IMR-90 (cell line): ENCODE measurements around the gene CMIP. TPM values are rescaled to one million over a fixed set of nuclear protein-coding genes. Genes with fewer than 3 reads are reported as not detected.

Experiments used
- ATAC-seq: fragments of 200-7000 bp; cut with Tn5 transposase; 2 replicates; pipeline ENCODE4 v1.9.1; 2020; ENCODE audit warnings: low read depth, mild to moderate bottlenecking, moderate library complexity
- BruUV-seq: library from RNA; stranded (reverse); fragments of 400-500 nt; replicated peaks from 2 replicates; lab custom pipeline; 2021; lab: Mats Ljungman, UMichigan
- CTCF ChIA-PET: fragments of 300-600 bp; formaldehyde crosslinking; extraction: SDS; loops from one replicate; lab custom pipeline; 2021; ENCODE audit warnings: antibody characterized with exemption; lab: Yijun Ruan, JAX
- POLR2A ChIA-PET: fragments of 300-600 bp; sonication (Branson Sonifier 250); formaldehyde crosslinking; loops from one replicate; lab custom pipeline; 2022; ENCODE audit warnings: antibody characterized with exemption; ENCODE audit not compliant: unreplicated experiment; lab: Charles Lee
- DNase-seq: peaks from one replicate; pipeline ENCODE4 v3.0.0; 2013
- H2AFZ ChIP-seq: replicated peaks from 2 replicates; pipeline ENCODE3; 2013; ENCODE audit warnings: low read length, mild to moderate bottlenecking; ENCODE audit not compliant: poor library complexity
- H2AK5ac ChIP-seq: 2 replicates; pipeline ENCODE4 v1.6.1; 2013; ENCODE audit warnings: low read depth, low read length, inconsistent platforms
- H2AK9ac ChIP-seq: replicated peaks from 2 replicates; pipeline ENCODE3; 2013; ENCODE audit warnings: mild to moderate bottlenecking, low read depth, low read length, moderate library complexity; ENCODE audit not compliant: poor library complexity
- H2BK120ac ChIP-seq: 2 replicates; pipeline ENCODE4 v1.6.1; 2013; ENCODE audit warnings: low read depth, low read length, inconsistent platforms
- H2BK15ac ChIP-seq: 3 replicates; pipeline ENCODE4 v1.6.1; 2013; ENCODE audit warnings: low read depth, low read length, inconsistent platforms
- H2BK20ac ChIP-seq: 2 replicates; pipeline ENCODE4 v1.6.1; 2013; ENCODE audit warnings: low read depth, mild to moderate bottlenecking, inconsistent platforms, low read length, moderate library complexity
- H2BK5ac ChIP-seq: 2 replicates; pipeline ENCODE4 v1.6.1; 2013; ENCODE audit warnings: mild to moderate bottlenecking, low read depth, low read length, inconsistent platforms; ENCODE audit not compliant: poor library complexity, severe bottlenecking
- H3K14ac ChIP-seq: replicated peaks from 2 replicates; pipeline ENCODE4 v1.6.1; 2013; ENCODE audit warnings: low read depth, low read length, inconsistent platforms
- H3K18ac ChIP-seq: 2 replicates; pipeline ENCODE4 v1.6.1; 2013; ENCODE audit warnings: low read depth, low read length, control low read depth
- H3K23ac ChIP-seq: 2 replicates; pipeline ENCODE4 v1.6.1; 2013; ENCODE audit warnings: low read depth, low read length, inconsistent platforms
- H3K27ac ChIP-seq: 2 replicates; pipeline ENCODE4 v1.5.1; 2013; ENCODE audit warnings: mild to moderate bottlenecking, control low read depth, low read length; ENCODE audit not compliant: insufficient read depth
- H3K27me3 ChIP-seq: 2 replicates; pipeline ENCODE4 v1.6.1; 2013; ENCODE audit warnings: low read length; ENCODE audit not compliant: control insufficient read depth, insufficient read depth
- H3K36me3 ChIP-seq: 2 replicates; pipeline ENCODE4 v1.6.1; 2013; ENCODE audit warnings: low read length, mixed read lengths; ENCODE audit not compliant: control insufficient read depth, insufficient read depth
- H3K4ac ChIP-seq: 2 replicates; pipeline ENCODE4 v1.6.1; 2013; ENCODE audit warnings: low read depth, low read length, inconsistent platforms
- H3K4me1 ChIP-seq: 2 replicates; pipeline ENCODE4 v1.6.1; 2013; ENCODE audit warnings: low read length, mixed read lengths; ENCODE audit not compliant: control insufficient read depth, insufficient read depth
- H3K4me2 ChIP-seq: 2 replicates; pipeline ENCODE4 v1.6.1; 2013; ENCODE audit warnings: low read depth, mild to moderate bottlenecking, control low read depth, low read length, moderate library complexity
- H3K4me3 ChIP-seq: 2 replicates; pipeline ENCODE4 v1.5.1; 2013; ENCODE audit warnings: low read depth, mild to moderate bottlenecking, control low read depth, low read length, moderate library complexity; ENCODE audit not compliant: insufficient read depth
- H3K56ac ChIP-seq: 2 replicates; pipeline ENCODE4 v1.6.1; 2013; ENCODE audit warnings: low read length, inconsistent platforms; ENCODE audit not compliant: insufficient read depth; ENCODE audit errors: extremely low read depth
- H3K79me1 ChIP-seq, 2 experiments: 2 replicates each; pipeline ENCODE4 v1.6.1; 2013; ENCODE audit warnings: low read length in 2 of 2, inconsistent platforms in 1 of 2, low read depth in 1 of 2
- H3K9ac ChIP-seq: 2 replicates; pipeline ENCODE4 v1.6.1; 2013; ENCODE audit warnings: low read depth, low read length, control low read depth
- H3K9me1 ChIP-seq: 2 replicates; pipeline ENCODE4 v1.6.1; 2013; ENCODE audit warnings: low read length, inconsistent platforms; ENCODE audit not compliant: insufficient read depth
- H3K9me3 ChIP-seq: 2 replicates; pipeline ENCODE4 v1.6.1; 2013; ENCODE audit warnings: low read length; ENCODE audit not compliant: control insufficient read depth, insufficient read depth
- H4K20me1 ChIP-seq: 2 replicates; pipeline ENCODE4 v1.6.1; 2013; ENCODE audit warnings: low read length, inconsistent platforms; ENCODE audit not compliant: insufficient read depth
- H4K5ac ChIP-seq: 2 replicates; pipeline ENCODE4 v1.6.1; 2013; ENCODE audit warnings: mild to moderate bottlenecking, low read depth, low read length, control low read depth
- H4K8ac ChIP-seq, 2 experiments: 2 replicates each; pipeline ENCODE4 v1.6.1; 2013; ENCODE audit warnings: low read depth in 2 of 2, low read length in 2 of 2, control low read depth in 1 of 2, inconsistent platforms in 1 of 2
- H4K91ac ChIP-seq: 2 replicates; pipeline ENCODE4 v1.6.1; 2013; ENCODE audit warnings: low read depth, low read length, inconsistent platforms; ENCODE audit not compliant: insufficient read depth
- BHLHE40 ChIP-seq: fragments of 150-350 bp; IDR thresholded peaks from 2 replicates; pipeline ENCODE4 v1.6.1; 2016; ENCODE audit warnings: mild to moderate bottlenecking, low read depth, low read length
- FOS ChIP-seq: fragments of 150-350 bp; IDR thresholded peaks from 2 replicates; pipeline ENCODE4 v1.6.1; 2016; ENCODE audit warnings: low read depth, low read length
- MAFK ChIP-seq: IDR thresholded peaks from 2 replicates; pipeline ENCODE4 v1.6.1; 2012; ENCODE audit warnings: low read depth, low read length, improper control_type of control experiment
- MAZ ChIP-seq: IDR thresholded peaks from 2 replicates; pipeline ENCODE4 v1.6.1; 2012; ENCODE audit warnings: low read depth, mild to moderate bottlenecking, low read length, improper control_type of control experiment, moderate library complexity, borderline replicate concordance
- MXI1 ChIP-seq: IDR thresholded peaks from 2 replicates; pipeline ENCODE4 v1.6.1; 2012; ENCODE audit warnings: low read depth, mild to moderate bottlenecking, low read length, moderate library complexity, borderline replicate concordance
- NFE2L2 ChIP-seq: fragments of 150-350 bp; IDR thresholded peaks from 2 replicates; pipeline ENCODE4 v1.6.1; 2016; ENCODE audit warnings: low read depth, mild to moderate bottlenecking, low read length
- POLR2A ChIP-seq: IDR thresholded peaks from 2 replicates; pipeline ENCODE4 v1.6.1; 2012; ENCODE audit warnings: mild to moderate bottlenecking, low read depth, low read length
- RCOR1 ChIP-seq: IDR thresholded peaks from 2 replicates; pipeline ENCODE4 v1.6.1; 2012; ENCODE audit warnings: mild to moderate bottlenecking, low read length, improper control_type of control experiment; ENCODE audit not compliant: insufficient replicate concordance
- RFX5 ChIP-seq: IDR thresholded peaks from 2 replicates; pipeline ENCODE4 v1.8.0; 2012; ENCODE audit warnings: low read depth, mild to moderate bottlenecking, low read length, moderate library complexity
- SMC3 ChIP-seq: fragments of 150-350 bp; IDR thresholded peaks from 2 replicates; pipeline ENCODE4 v1.6.1; 2016; ENCODE audit warnings: low read depth, mild to moderate bottlenecking, antibody characterized with exemption, low read length, moderate library complexity
- WGBS, 2 experiments: methylation state at CpG; one replicate each; pipeline versions ENCODE4 v1.1.5 to v1.1.7; 2013; ENCODE audit warnings: missing lambda C conversion rate in 2 of 2; ENCODE audit not compliant: insufficient read length in 1 of 2; ENCODE audit errors: extremely low coverage in 2 of 2; 5-methylcytosine and 5-hydroxymethylcytosine counted together
- dilution Hi-C: fragments of 300-500 bp; cut with HindIII; formaldehyde crosslinking; loops from one replicate; pipeline ENCODE4 v1.14.3; 2018; ENCODE audit warnings: low sequenced_read_pairs; ENCODE audit not compliant: unreplicated experiment
- in situ Hi-C: fragments of 300-500 bp; cut with MboI; formaldehyde crosslinking; loops from 3 replicates; pipeline ENCODE4 v1.14.3; 2019; ENCODE audit warnings: low sequenced_read_pairs, inconsistent platforms, mixed read lengths
- intact Hi-C: fragments of 100-400 bp; cut with micrococcal nuclease; formaldehyde crosslinking; loops from 2 replicates; pipeline ENCODE4 v1.10.0; 2022
- polyA plus RNA-seq, 3 experiments: library from polyadenylated mRNA; depleted of rRNA; stranded (reverse); fragments of >200 nt; gene quantifications; 2 replicates each; pipeline ENCODE4 v1.2.3, GENCODE V29; 2012; ENCODE audit warnings: low replicate concordance in 1 of 3
- total RNA-seq: library from RNA; depleted of rRNA; stranded (reverse); fragments of >200 nt; gene quantifications from 2 replicates; pipeline ENCODE4 v1.2.3, GENCODE V29; 2012
- TF ChIP-seq, protein P1 (sequence below): fragments of 150-350 bp; IDR thresholded peaks from 2 replicates; pipeline ENCODE4 v1.6.1; 2017; ENCODE audit warnings: mild to moderate bottlenecking, antibody characterized with exemption, low read length, low read depth
- TF ChIP-seq, protein P2 (sequence below): conservative IDR thresholded peaks from 2 replicates; pipeline ENCODE4 v1.5.1; 2012; ENCODE audit warnings: mild to moderate bottlenecking, low read depth, low read length, improper control_type of control experiment
- TF ChIP-seq, protein P3 (sequence below): fragments of 150-350 bp; IDR thresholded peaks from 2 replicates; pipeline ENCODE4 v1.6.1; 2016; ENCODE audit warnings: low read depth, mild to moderate bottlenecking, low read length, moderate library complexity, borderline replicate concordance

CMIP gene
- total and polyA plus RNA-seq, 2 of the 4 experiments (the other 2 are of a cell fraction): 3.2 to 11.6 TPM

- Histone ChIP-seq H2AK5ac (peak overlapping the region; percentile 61), H3K9me1 (peaks cover 14% of the 10 kb centered on the region; the same call in 1 of the 2 replicates), H4K5ac (no peak overlapping the region), H2BK15ac (no peak overlapping the region), H3K18ac (no peak overlapping the region), H2BK5ac (peak overlapping the region; percentile 81), H4K8ac (no peak overlapping the region), H3K27me3 (no peaks in the 10 kb centered on the region), H2BK20ac (no peak overlapping the region), H3K79me1 (peaks cover 7 to 26% of the 10 kb centered on the region in 2 experiments), H3K14ac (no peak overlapping the region), H4K91ac (no peak overlapping the region), H3K9ac (no peak overlapping the region), H3K4me1 (peaks cover 6% of the 10 kb centered on the region), H2AK9ac (no peak overlapping the region), H3K56ac (no peak overlapping the region), H3K23ac (no peak overlapping the region), H3K27ac (no peak overlapping the region), H3K9me3 (no peaks in the 10 kb centered on the region), H3K4me3 (no peak overlapping the region), H2AFZ (no peak overlapping the region), H3K36me3 (no peaks in the 10 kb centered on the region), H3K4me2 (no peak overlapping the region), H3K4ac (no peak overlapping the region), H4K20me1 (peaks cover 55% of the 10 kb centered on the region; the same call in 1 of the 2 replicates), H2BK120ac (no peak overlapping the region)
- ATAC-seq (no peak; the same call in 1 of the 2 replicates), DNase-seq (peak; percentile 68)
- TF ChIP-seq, protein P1, sequence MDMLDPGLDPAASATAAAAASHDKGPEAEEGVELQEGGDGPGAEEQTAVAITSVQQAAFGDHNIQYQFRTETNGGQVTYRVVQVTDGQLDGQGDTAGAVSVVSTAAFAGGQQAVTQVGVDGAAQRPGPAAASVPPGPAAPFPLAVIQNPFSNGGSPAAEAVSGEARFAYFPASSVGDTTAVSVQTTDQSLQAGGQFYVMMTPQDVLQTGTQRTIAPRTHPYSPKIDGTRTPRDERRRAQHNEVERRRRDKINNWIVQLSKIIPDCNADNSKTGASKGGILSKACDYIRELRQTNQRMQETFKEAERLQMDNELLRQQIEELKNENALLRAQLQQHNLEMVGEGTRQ: no peak
- no peak for TF ChIP-seq MXI1
- TF ChIP-seq BHLHE40: peak; percentile 13; the same call in 1 of the 2 replicates
- TF ChIP-seq NFE2L2: no peak
- TF ChIP-seq, protein P2, sequence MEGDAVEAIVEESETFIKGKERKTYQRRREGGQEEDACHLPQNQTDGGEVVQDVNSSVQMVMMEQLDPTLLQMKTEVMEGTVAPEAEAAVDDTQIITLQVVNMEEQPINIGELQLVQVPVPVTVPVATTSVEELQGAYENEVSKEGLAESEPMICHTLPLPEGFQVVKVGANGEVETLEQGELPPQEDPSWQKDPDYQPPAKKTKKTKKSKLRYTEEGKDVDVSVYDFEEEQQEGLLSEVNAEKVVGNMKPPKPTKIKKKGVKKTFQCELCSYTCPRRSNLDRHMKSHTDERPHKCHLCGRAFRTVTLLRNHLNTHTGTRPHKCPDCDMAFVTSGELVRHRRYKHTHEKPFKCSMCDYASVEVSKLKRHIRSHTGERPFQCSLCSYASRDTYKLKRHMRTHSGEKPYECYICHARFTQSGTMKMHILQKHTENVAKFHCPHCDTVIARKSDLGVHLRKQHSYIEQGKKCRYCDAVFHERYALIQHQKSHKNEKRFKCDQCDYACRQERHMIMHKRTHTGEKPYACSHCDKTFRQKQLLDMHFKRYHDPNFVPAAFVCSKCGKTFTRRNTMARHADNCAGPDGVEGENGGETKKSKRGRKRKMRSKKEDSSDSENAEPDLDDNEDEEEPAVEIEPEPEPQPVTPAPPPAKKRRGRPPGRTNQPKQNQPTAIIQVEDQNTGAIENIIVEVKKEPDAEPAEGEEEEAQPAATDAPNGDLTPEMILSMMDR: no peak
- TF ChIP-seq RFX5: no peak
- TF ChIP-seq RCOR1: peak; percentile 86
- no peak for TF ChIP-seq MAFK
- no peak for TF ChIP-seq MAZ
- peak; percentile 31; the same call in 1 of the 2 replicates for TF ChIP-seq FOS
- TF ChIP-seq, protein P3, sequence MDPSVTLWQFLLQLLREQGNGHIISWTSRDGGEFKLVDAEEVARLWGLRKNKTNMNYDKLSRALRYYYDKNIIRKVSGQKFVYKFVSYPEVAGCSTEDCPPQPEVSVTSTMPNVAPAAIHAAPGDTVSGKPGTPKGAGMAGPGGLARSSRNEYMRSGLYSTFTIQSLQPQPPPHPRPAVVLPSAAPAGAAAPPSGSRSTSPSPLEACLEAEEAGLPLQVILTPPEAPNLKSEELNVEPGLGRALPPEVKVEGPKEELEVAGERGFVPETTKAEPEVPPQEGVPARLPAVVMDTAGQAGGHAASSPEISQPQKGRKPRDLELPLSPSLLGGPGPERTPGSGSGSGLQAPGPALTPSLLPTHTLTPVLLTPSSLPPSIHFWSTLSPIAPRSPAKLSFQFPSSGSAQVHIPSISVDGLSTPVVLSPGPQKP: no peak
- no peak for TF ChIP-seq SMC3
- TF ChIP-seq POLR2A: no peak
- WGBS, 2 experiments: 97% methylated on average over 6 of the region's 6 CpGs; no CpG with 5 or more reads in 1 of the 2 experiments
- no TSS peak for BruUV-seq
- in situ Hi-C loops: no loop called here
- dilution Hi-C loops: no loop called here
- intact Hi-C loops: no loop called here
- ChIA-PET POLR2A (no interaction called here), CTCF (no interaction called here)
Observed at GRCh38 chr16:81627024-81627423, 182.4 kb downstream of the CMIP start.
